ENCODE measurements around the gene TIPARP.
"Not testable (repeated sequence)": the region's sequence is repeated elsewhere in the genome, so short reads cannot be mapped to it uniquely, and the experiment has no call there.

TIPARP gene

DNA sequence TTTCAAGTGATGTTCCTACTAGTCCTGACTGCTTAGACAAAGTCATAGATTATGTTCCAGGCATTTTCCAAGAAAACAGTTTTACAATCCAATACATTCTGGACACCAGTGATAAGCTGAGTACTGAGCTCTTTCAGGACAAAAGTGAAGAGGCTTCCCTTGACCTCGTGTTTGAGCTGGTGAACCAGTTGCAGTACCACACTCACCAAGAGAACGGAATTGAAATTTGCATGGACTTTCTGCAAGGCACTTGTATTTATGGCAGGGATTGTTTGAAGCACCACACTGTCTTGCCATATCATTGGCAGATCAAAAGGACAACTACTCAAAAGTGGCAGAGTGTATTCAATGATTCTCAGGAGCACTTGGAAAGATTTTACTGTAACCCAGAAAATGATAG lies 3.8 kb downstream of the TIPARP start:
- no peak for DNase-seq

DNA sequence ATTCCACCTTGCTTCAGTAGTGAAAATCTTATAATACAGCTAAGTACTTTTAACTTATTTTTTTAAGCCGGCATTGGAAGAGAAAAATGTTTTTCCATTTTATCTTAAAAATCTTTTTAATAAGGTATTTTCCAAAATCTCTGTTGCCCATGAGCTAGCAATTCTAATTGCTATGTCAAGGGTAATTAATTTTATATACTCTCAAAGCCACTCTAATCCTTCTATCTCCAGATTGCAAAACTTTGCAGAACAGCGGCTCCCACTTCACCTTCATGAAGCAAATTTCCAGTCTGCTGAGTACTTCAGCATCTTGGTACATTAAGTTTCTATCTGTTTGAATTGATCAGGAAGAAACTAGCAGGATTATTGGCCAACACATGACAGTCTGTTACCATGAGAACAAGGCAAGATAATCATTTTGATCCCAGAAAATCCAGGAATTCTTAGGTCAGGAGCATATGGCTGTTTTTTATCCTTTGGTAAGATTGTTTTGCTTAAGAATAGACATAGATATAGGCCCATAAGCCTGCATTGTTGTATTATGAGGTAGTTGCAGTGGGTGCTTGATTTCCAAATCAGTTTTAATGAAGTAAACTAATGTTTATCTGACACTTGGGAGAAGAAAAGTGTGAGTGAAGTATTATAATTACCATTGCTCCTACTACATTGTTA lies 6.0 kb downstream of the TIPARP start:
- no peak for DNase-seq

DNA sequence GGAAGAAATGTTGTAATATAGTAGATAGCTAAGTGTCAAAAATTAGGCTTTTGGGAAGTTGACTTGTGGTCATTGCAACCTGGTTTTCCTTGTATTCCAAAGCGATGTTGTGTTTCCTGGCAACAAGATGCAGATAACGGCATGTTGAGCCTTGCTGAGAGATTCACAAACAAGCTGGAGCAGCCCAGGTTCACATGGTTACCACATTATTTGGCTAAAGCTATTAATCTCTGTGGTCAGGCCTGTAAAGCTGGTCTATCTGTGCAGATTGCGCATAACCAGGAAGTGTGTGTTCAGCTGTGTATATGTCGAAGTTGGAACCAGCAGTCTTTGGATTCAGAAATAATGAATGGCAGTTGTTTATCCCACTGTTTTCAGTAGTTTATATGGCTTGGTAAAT lies 6.6 kb downstream of the TIPARP start:
- DNase-seq = peak; percentile 90

DNA sequence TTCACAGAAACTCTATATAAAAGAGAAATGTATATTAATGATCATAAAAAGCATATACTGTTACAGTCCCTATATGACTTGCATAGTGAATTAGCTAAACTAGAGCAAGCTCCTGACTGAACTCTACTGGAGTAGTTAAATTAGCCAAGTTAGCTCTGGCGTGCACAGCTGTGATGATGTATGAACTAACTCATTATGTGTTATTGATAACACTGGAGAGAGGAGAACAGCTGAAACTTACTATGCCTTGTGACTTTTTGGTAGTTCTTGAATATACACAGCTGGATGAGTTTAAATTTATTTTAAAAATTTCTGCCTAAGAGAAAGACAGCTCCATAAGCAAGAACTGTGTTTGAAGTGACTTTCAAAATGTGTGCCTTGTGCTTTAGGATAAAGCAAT lies 8.1 kb downstream of the TIPARP start:
- no peak for DNase-seq

DNA sequence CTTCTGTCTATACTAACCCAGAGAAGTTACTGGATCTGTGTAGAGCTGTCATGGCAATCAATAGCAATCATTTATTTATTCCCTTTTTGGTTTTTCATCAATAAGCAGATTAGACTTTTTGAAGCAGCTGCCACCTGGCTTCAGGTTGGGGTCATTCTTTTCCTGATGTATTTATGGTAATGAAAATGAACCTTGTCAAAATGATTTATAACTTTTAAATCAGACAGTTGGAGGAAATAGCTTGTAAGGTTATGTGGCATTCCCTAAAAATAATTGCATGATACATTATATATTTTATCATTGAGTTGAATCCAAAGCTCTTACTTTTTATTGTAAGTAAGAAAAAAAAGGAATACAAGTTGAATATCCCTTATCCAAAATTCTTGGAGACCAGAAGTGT lies 8.6 kb downstream of the TIPARP start:
- DNase-seq = no peak

DNA sequence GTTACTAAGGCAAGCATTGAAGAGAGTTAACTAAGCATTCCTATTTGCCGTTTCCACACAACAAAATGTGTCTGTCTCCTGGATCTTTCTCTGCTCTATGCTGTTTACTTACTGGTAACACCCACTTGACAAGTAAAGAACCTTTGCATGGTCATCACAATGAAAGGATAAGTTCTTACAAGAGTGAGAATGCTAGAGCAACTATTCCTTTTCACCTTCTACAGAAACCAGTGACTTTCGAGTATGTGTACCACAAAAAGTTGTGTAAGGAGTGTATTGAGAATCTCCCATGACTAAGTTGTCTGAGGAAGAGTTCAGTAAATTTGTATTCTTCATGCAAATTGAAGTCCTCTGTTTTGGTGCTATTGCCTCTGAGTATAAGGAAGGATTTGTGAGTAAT lies 10.8 kb downstream of the TIPARP start:
- DNase-seq = no peak

DNA sequence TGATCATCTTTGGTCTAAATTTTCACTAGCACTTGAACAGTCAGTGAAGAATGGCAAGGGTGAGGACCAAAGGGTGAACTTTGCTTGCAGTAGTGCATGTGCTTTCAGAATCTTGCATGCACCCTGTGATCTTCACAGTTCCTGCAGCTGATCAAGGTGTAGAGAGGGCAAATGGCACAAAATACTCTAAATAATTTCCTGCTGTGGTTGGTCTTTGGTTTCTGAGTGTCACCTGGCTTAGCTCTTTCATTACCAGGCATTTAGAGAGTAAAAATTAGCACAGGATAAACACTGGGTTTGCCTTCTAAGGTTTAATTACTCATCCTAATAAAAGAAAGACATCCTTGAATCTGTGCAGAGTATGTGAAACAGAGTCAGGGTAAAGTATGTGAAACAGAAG lies 11.4 kb downstream of the TIPARP start:
- DNase-seq = no peak

DNA sequence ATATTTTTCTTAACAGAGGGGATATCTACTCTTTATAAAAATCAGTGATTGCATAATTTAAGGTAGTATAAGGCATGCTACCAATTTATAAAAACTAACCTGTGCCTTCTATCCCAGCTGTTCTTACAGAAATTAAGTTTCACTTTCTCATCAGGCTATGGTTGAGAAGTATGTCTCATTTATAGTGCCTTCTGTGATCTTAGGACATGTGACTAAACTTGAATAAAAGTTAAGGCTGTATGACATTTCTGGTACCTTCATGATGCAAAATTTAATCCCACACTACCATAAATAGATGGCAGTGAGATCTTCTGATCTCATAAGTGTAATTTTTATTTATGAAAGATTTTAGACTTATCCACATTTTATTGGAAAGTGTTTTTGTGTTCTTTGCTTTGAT lies 12.6 kb downstream of the TIPARP start:
- DNase-seq = no peak

DNA sequence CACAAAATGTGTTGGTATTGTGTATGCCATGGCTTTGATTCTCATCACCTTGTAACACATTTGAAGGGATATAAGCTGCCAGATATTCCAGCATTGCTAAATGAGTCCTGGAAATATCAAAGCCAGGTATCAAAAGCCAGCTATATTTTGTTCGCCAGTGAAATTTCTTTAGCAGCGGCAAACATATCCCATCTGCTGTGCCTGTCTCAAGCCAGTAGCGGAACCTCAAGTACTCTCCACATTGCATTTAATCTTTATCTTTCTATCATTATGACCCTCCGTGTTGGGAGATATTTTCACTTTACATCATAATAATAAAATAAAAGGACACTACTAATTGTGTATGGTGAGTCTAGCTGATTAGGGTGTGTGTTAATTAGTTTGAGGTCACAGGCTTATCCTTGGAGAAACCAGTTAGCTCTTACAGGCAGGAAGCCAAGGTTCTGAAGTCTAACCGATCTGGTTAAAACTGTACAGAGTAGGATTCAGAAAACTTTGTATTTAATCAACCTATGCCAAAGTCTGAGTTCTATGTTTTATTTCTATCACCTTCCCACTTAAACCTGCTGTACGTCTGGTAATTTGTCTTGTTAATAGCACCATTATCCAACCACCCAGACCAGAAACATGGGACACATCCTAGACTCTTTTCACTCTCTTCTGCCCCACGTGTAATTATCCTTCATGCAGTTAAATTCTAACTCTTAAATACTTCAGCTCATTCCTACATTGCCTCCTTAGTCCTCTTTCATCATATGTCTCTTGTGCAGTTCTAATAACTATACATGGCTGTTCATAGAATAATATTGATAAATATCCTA lies 14.5 kb downstream of the TIPARP start:
- DNase-seq = no peak

DNA sequence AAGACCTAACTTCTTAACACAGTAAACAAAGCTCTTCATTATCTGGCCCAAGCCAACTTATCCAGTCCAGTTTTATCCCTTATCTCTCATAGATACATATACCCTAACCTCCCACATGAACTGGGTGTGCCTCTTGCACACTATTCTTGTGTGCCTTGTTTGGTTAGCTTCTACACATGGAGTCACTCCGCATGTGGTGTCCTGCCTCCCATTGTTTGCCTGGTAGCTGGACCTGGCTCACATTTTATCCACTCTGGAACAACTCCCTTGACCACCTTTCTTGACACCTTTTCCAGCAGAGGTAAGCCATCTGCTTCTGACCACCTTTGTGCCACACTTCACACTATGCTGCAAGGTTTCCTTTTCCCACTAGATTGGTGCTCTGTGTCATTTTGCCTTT lies 15.2 kb downstream of the TIPARP start:
- no peak for DNase-seq

DNA sequence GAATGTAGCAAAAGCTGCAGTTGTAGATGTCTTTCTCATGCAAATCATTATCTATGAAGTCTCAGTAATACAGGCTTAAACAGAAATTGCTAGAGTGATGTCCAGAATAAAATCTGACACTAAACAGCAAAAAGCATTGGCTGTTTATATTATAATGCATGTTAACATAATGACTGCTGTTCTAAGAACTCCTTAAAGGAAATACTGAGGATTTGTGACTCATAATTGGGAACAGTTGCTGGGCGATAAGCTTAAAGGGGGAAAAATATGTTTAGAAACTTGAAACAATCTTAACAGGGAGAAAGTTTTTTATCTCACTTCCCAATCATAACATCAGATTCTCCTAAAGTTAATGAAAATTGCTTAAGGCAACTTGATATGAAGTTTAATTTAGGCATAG lies 17.5 kb downstream of the TIPARP start:
- no peak for DNase-seq

DNA sequence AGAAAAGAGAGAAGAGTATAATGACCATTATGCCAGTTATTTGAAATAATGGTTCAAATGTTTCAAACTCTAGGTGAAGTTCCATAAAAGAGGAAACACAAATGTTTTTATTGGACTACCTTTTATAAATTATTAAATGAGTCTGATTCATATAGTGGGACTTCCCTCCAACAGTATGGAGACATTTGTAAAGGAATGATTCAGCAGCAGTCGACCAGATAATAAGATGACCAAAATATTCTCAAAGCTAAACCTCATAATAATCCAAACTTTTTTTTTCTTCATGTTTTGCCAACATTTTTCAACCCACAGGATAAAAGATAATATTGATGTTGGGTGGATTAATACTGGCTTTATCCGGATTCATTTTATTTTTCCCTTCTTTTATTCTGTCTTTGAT lies 18.8 kb downstream of the TIPARP start:
- DNase-seq = no peak

DNA sequence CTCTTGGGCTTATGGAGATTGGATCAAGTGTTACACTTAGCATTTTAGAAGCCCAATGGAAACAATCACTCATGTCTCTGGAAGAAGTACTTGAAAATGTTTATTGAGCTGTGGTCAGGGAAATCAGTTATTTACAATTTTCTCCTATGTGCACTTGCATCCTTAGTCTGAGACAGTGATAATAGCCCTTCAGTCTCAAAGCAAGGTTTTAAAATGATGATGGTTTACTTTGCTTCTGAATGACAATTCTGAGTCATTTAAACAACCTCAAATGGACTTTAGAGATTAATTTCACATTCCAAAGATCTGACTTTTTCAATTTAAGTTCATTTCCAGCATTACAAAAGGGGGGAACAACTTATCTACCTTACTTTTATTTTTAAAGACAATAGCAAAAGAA lies 20.1 kb downstream of the TIPARP start:
- DNase-seq = no peak

DNA sequence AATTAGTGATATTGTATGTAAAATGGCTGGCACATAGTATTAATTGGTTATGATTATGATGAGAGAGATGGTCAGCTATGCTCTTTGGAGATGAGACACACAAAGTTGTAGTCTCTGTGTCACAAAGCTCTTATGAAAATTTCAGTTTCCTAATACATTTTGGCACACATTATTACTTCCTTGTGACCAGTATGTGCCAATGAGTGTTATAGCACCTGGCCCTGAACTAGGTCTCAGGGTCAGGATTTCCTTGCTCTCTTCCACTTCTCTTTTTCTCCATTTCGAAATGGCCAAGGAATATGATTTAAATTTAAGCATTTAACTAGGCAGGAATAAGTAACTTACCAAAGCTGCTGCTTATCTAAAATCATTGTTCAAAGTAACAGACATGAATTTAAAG lies 28.0 kb downstream of the TIPARP start:
- no peak for DNase-seq

DNA sequence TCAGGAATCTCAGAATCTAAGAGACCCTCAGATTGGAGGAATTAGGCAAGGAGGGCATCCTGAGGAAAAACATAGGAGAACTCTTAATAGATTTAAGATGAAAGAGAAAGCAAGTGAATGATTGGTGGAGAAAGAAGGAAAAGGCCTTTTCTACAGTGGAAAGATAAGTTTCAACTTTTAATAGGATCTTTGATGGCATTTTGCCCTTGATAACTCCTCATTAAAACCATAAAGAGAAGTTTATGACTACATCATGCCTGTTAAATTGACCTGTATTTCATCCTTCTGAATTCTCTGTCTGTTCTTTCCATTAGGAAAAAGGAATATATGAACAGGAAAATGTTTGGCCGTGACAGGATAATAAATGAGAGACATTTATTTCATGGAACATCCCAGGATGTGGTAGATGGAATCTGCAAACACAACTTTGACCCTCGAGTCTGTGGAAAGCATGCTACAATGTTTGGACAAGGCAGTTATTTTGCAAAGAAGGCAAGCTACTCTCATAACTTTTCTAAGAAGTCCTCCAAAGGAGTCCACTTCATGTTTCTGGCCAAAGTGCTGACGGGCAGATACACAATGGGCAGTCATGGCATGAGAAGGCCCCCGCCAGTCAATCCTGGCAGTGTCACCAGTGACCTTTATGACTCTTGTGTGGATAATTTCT lies 30.1 kb downstream of the TIPARP start:
- DNase-seq = no peak

DNA sequence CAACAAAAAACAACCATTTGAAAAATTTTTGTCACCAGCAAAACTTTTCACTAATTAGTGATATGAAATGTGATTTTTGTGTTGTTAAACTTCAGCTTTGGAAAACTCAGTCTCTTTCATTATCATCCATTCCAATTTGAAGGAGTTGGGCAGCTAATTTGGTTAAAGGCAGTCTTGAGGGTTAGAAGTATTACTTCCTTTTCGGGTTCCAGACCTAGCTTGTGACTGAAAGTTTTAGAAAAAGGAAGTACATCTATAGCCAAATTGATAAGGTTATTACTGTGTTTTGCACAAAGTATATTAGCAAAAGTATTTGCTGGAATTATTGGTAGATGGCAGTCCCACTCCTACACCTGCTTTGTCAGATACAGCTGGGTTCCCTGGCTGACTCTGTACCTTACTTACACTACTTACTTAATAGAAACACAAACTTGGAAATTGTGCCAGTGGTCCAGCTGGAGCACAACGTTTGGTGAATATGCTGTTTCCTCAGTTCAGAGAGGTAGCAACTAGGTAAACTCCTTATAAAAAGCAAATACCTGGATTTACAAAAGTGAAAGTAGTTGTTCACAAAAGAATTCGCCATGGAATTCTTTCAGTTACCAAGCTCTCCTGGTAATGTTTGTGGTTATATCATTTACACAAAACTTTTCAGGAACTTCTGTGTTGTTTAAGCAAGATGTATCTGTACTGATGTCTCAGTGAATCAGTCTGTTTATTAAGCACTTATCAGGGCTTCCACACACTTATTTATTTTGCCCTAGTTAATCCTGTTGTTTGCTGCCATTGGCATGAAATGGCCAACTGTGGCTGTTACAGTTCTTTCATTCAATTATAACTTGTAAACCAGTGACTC lies 31.6 kb downstream of the TIPARP start:
- DNase-seq = no peak

DNA sequence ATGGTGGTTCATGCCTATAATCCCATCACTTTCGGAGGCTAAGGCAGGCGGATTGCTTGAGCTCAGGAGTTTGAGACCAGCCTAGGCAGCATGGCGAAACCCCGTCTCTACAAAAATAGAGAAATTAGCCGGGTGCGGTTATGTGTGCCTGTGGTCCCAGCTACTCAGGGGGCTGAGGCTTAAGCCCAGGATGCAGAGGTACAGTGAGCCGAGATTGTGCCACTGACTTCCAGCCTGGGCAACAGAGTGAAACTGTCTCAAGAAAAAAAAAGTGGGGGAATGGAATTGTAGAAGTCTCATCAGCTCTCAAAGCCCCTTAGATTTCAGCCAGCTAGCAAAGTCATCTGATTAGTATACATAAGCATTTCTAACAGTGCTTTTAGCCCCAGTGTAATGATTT lies 33.2 kb downstream of the TIPARP start:
- no peak for DNase-seq

DNA sequence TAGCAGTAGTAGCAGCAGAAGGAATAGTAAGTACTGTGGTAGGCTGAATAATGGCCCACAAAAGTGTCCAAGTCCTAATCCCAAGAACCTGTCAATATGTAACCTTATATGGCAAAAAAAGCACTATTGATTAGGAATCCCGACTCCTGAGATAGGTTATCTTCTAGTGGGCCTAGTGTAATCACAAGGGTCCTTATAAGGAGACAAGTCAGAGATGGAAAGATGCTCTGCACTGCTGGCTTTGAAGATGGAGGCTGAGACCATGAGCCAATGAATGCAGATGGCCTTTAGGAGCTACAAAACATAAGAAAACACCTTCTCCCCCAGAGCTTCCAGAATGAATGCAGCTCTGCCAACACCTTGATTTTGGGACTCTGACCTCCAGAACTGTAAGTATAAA lies 36.0 kb downstream of the TIPARP start:
- no peak for DNase-seq

DNA sequence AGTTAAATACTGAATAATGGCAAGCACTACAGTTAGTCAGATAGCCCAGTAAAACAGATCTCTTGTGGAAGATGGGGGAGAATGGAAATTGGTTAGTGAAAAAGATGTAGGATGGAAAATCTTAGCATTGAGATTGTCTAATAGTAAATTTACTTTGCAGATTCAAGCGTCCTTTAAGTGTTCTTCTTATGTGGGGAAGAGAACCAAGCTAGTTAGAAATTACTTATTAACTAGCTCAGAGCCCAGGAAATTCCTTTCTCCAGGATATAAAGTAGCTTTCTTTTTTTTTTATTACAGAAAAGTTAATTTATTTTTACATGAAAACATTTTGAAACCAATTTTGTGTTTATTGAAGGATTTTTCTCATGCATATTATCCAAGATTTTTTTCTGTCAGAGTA lies 36.7 kb downstream of the TIPARP start:
- no peak for DNase-seq

DNA sequence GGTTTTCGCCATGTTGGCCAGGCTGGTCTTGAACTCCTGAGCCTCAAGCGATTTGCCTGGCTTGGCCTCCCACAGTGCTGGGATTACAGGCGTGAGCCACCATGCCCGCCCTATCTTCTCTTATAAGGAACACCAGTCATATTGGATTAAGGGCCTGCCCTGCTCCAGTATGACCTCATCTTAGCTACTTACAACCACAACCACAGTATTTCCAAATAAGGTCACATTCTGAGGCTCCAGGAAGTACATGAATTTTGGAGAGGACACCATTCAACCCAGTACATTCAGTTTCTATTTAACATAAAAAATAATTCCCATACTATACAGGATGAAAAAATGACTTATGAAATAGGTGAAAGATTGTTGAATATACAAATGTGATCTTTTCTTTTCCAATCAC lies 37.6 kb downstream of the TIPARP start:
- DNase-seq = not testable (repeated sequence)

DNA sequence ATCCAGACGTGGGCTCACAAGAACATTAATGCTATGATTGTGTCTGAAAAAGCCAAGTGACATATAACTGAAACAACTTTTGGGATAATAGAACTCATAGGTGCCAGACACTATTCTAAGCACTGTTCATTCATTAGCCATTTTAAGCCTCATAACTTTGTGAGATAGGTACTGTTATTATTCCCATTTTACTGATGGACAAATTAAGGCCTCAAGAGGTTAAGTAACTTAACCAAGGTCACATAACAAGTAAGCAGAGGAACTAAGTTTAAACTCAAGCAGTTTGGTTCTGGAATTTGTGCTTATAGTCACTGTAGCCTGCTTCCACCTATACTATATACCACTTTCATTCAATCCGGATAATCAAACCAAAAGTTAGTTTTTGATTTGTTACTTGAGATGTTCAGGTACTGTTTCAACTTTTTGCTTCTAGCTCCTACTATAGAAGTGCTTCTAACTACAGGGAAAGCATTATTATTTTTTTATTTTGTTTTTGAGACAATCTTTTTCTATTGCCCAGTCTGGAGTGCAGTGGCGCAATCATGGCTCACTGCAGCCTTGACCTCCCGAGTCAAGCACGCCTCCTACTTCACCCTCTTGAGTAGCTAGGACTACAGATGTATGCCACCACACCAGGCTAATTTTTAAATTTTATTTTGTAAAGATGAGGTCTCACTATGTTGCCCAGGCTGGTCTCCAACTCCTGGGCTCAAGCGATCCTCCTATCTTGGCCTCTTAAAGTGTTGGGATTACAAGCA lies 41.9 kb downstream of the TIPARP start:
- DNase-seq = no peak

DNA sequence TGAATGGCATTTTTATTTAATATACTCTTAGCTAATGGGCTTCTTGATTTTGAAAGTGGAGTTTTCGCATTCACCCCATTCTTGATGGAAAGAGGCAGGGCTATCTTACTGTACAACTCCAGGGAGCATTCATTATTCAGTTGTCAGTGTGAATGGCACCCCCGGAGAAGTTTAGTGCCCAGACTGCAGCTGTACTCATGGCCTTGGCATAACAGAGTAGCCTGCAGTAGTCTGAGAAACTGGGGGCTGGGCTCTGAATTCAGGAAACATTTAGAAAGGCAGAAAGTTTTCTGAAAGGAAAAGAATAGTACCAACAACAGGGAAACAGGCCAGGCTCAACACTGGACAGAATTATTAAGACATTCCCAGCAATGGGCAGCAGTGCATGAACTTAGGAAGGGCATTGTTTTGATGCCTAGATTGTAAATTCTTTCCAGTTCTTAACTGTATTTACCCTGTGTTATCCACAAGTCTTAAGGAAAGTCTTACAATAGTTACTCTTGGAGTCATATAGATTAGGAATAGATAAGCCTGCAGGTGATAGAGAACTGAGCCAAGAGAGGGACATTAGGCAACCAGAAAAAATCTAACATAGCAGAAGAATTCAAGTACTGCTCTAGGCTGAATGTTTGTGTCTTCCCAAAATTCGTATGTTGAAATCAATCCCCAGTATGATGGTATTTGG lies 44.4 kb downstream of the TIPARP start:
- no peak for DNase-seq

Data from COR-L47 (cell line).